Measurements from ENCODE around the gene ZFYVE21.

ZFYVE21 gene

GRCh38 chr14:103709814-103710213, 5.8 kb upstream of the ZFYVE21 start:
- Histone ChIP-seq H4K20me1 (ENCODE audit: insufficient read depth) (no peaks in the 10 kb centered on the region), H3K36me3 (ENCODE audit: insufficient read depth) (no peaks in the 10 kb centered on the region), H3K27ac (no peak overlapping the region), H3K4me1 (ENCODE audit: low read depth, poor library complexity, severe bottlenecking) (no peaks in the 10 kb centered on the region), H3K9ac (no peak overlapping the region), H3K27me3 (ENCODE audit: insufficient read depth, low read depth) (no peaks in the 10 kb centered on the region), H3K4me2 (no peak overlapping the region), H3K4me3 (IDR thresholded peaks at IDR 0.05; ENCODE audit: insufficient read depth, low read depth, low read length) (no peak overlapping the region), H3K79me2 (ENCODE audit: insufficient read depth, low read depth) (peaks cover 14% of the 10 kb centered on the region; the same call in 1 of the 2 replicates), H2AFZ (ENCODE audit: low read depth) (no peak overlapping the region)
- TF ChIP-seq CTCF (conservative IDR thresholded peaks at IDR 0.05; ENCODE audit: low read depth, low read length), result no peak

GRCh38 chr14:103710771-103711377, 4.7 kb upstream of the ZFYVE21 start:
- no peak overlapping the region for H3K9ac ChIP-seq
- no peaks in the 10 kb centered on the region for H3K27me3 ChIP-seq (ENCODE audit: insufficient read depth, low read depth)
- no peak overlapping the region for H3K4me2 ChIP-seq
- H2AFZ ChIP-seq (ENCODE audit: low read depth), result no peak overlapping the region
- TF ChIP-seq CTCF (conservative IDR thresholded peaks at IDR 0.05; ENCODE audit: low read depth, low read length), result no peak
- H3K79me2 ChIP-seq (ENCODE audit: insufficient read depth, low read depth), result peaks cover 15% of the 10 kb centered on the region; the same call in 1 of the 2 replicates
- no peaks in the 10 kb centered on the region for H3K36me3 ChIP-seq (ENCODE audit: insufficient read depth)
- H4K20me1 ChIP-seq (ENCODE audit: insufficient read depth), result no peaks in the 10 kb centered on the region
- no peak overlapping the region for H3K27ac ChIP-seq
- no peak overlapping the region for H3K4me3 ChIP-seq (IDR thresholded peaks at IDR 0.05; ENCODE audit: insufficient read depth, low read depth, low read length)
- no peaks in the 10 kb centered on the region for H3K4me1 ChIP-seq (ENCODE audit: low read depth, poor library complexity, severe bottlenecking)

- no peak overlapping the region for H3K27ac ChIP-seq
- H3K4me2 ChIP-seq, result no peak overlapping the region
- no peak overlapping the region for H3K9ac ChIP-seq
- no peak overlapping the region for H3K4me3 ChIP-seq (IDR thresholded peaks at IDR 0.05; ENCODE audit: insufficient read depth, low read depth, low read length)
- no peak for TF ChIP-seq CTCF (conservative IDR thresholded peaks at IDR 0.05; ENCODE audit: low read depth, low read length)
- H4K20me1 ChIP-seq (ENCODE audit: insufficient read depth), result no peaks in the 10 kb centered on the region
- peaks cover 15% of the 10 kb centered on the region; the same call in 1 of the 2 replicates for H3K79me2 ChIP-seq (ENCODE audit: insufficient read depth, low read depth)
- no peaks in the 10 kb centered on the region for H3K27me3 ChIP-seq (ENCODE audit: insufficient read depth, low read depth)
- no peak overlapping the region for H2AFZ ChIP-seq (ENCODE audit: low read depth)
- no peaks in the 10 kb centered on the region for H3K36me3 ChIP-seq (ENCODE audit: insufficient read depth)
- H3K4me1 ChIP-seq (ENCODE audit: low read depth, poor library complexity, severe bottlenecking), result no peaks in the 10 kb centered on the region
Measured at GRCh38 chr14:103711516-103712431, 3.8 kb upstream of the ZFYVE21 start.

GRCh38 chr14:103712633-103713247, 2.9 kb upstream of the ZFYVE21 start:
- no peak for TF ChIP-seq CTCF (conservative IDR thresholded peaks at IDR 0.05; ENCODE audit: low read depth, low read length)
- Histone ChIP-seq H3K4me1 (ENCODE audit: low read depth, poor library complexity, severe bottlenecking) (no peaks in the 10 kb centered on the region), H3K4me3 (IDR thresholded peaks at IDR 0.05; ENCODE audit: insufficient read depth, low read depth, low read length) (no peak overlapping the region), H3K4me2 (no peak overlapping the region), H3K36me3 (ENCODE audit: insufficient read depth) (no peaks in the 10 kb centered on the region), H2AFZ (ENCODE audit: low read depth) (no peak overlapping the region), H3K9ac (no peak overlapping the region), H3K27me3 (ENCODE audit: insufficient read depth, low read depth) (no peaks in the 10 kb centered on the region), H3K27ac (no peak overlapping the region), H4K20me1 (ENCODE audit: insufficient read depth) (no peaks in the 10 kb centered on the region), H3K79me2 (ENCODE audit: insufficient read depth, low read depth) (peaks cover 15% of the 10 kb centered on the region; the same call in 1 of the 2 replicates)

Data from KMS-11 (cell line).